Naive thymus-derived CD4-positive, alpha-beta T cell (primary cell): Measurements from ENCODE around the gene ARL13B. TPM values are rescaled to one million over a fixed set of nuclear protein-coding genes. Genes with fewer than 3 reads are reported as not detected.

Experiments
- ATAC-seq: fragments of 150-1000 bp; cut with Tn5 transposase; 2 replicates; pipeline ENCODE4 v1.10.0; 2021; ENCODE audit warnings: mild to moderate bottlenecking, moderate library complexity
- CTCF ChIA-PET: fragments of 350-600 bp; sonication (Branson Sonifier 250); formaldehyde crosslinking; loops from one replicate; lab custom pipeline; 2021; ENCODE audit warnings: antibody characterized with exemption; lab: Charles Lee
- POLR2A ChIA-PET: fragments of 350-600 bp; sonication (Branson Sonifier 250); formaldehyde crosslinking; loops from one replicate; lab custom pipeline; 2021; ENCODE audit warnings: antibody characterized with exemption, inconsistent platforms; lab: Charles Lee
- DNase-seq, 9 donors: peaks; one replicate each; pipeline versions ENCODE4 v3.0.0 to v3.0.0-alpha.2; 2020 to 2022; ENCODE audit warnings: mixed read lengths in 1 of 9
- H3K27ac ChIP-seq: one replicate; pipeline ENCODE4 v1.7.0; 2013; ENCODE audit warnings: mild to moderate bottlenecking, low read depth, low read length, moderate library complexity
- H3K27me3 ChIP-seq, 2 donors: one replicate each; pipeline ENCODE4 v1.7.0; 2013; ENCODE audit warnings: low read length in 2 of 2, mild to moderate bottlenecking in 2 of 2, moderate library complexity in 2 of 2; ENCODE audit not compliant: control insufficient read depth in 2 of 2, insufficient read depth in 2 of 2
- H3K36me3 ChIP-seq, 3 experiments: 1 replicate in 2 of 3; 2 replicates in 1 of 3; pipeline ENCODE4 v1.7.0; 2013; ENCODE audit warnings: low read length in 3 of 3, mild to moderate bottlenecking in 3 of 3, moderate library complexity in 1 of 3; ENCODE audit not compliant: insufficient read depth in 3 of 3, control insufficient read depth in 2 of 3
- H3K4me1 ChIP-seq, 2 donors: one replicate each; pipeline ENCODE4 v1.7.0; 2013; ENCODE audit warnings: low read length in 2 of 2, mild to moderate bottlenecking in 2 of 2, moderate library complexity in 1 of 2; ENCODE audit not compliant: control insufficient read depth in 2 of 2, insufficient read depth in 2 of 2
- H3K4me3 ChIP-seq: 2 replicates; pipeline ENCODE4 v1.7.0; 2013; ENCODE audit warnings: mild to moderate bottlenecking, low read length
- H3K9me3 ChIP-seq, 3 experiments: 1 replicate in 2 of 3; 2 replicates in 1 of 3; pipeline ENCODE4 v1.7.0; 2013; ENCODE audit warnings: low read length in 3 of 3; ENCODE audit not compliant: control insufficient read depth in 2 of 3
- H3K27ac Mint-ChIP-seq, 9 donors: one replicate each; pipeline ENCODE4 v1.8.0; 2020 to 2022; ENCODE audit warnings: mixed read lengths in 9 of 9, mild to moderate bottlenecking in 8 of 9, moderate library complexity in 5 of 9, inconsistent platforms in 2 of 9
- H3K27me3 Mint-ChIP-seq, 5 donors: one replicate each; pipeline ENCODE4 v1.8.0; 2021 to 2022; ENCODE audit warnings: mixed read lengths in 5 of 5, mild to moderate bottlenecking in 1 of 5
- H3K36me3 Mint-ChIP-seq, 5 donors: one replicate each; pipeline ENCODE4 v1.8.0; 2020 to 2022; ENCODE audit warnings: mixed read lengths in 5 of 5, mild to moderate bottlenecking in 3 of 5, inconsistent platforms in 1 of 5
- H3K4me1 Mint-ChIP-seq, 7 donors: one replicate each; pipeline ENCODE4 v1.8.0; 2020 to 2022; ENCODE audit warnings: mixed read lengths in 7 of 7, mild to moderate bottlenecking in 3 of 7, inconsistent platforms in 1 of 7
- H3K4me3 Mint-ChIP-seq, 10 donors: one replicate each; pipeline ENCODE4 v1.8.0; 2020 to 2022; ENCODE audit warnings: mild to moderate bottlenecking in 10 of 10, mixed read lengths in 10 of 10, moderate library complexity in 6 of 10, inconsistent platforms in 2 of 10
- H3K9me3 Mint-ChIP-seq, 11 donors: one replicate each; pipeline ENCODE4 v1.8.0; 2020 to 2022; ENCODE audit warnings: mixed read lengths in 11 of 11, mild to moderate bottlenecking in 4 of 11, inconsistent platforms in 1 of 11, moderate library complexity in 1 of 11
- intact Hi-C, 2 donors: fragments of 100-400 bp; cut with micrococcal nuclease; formaldehyde crosslinking; loops; one replicate each; pipeline ENCODE4 v1.15.1; 2023
- polyA plus RNA-seq, 2 donors: library from polyadenylated mRNA; unstranded; fragments of 300-500 nt; fragmentation: Illumina TruSeq; gene quantifications; one replicate each; pipeline ENCODE4 v1.2.3, GENCODE V29; 2021
- total RNA-seq, 6 experiments: library from RNA in 5 of 6; stranded (reverse) in 5 of 6; gene quantifications; 1 replicate in 5 of 6; 2 replicates in 1 of 6; pipeline ENCODE4 v1.2.3 and lab custom pipeline; 2021 to 2026

Gene ARL13B
- total and polyA plus RNA-seq, 7 experiments from 2014 or later: 4.4 to 10.2 (median 7.0) TPM

DNA sequence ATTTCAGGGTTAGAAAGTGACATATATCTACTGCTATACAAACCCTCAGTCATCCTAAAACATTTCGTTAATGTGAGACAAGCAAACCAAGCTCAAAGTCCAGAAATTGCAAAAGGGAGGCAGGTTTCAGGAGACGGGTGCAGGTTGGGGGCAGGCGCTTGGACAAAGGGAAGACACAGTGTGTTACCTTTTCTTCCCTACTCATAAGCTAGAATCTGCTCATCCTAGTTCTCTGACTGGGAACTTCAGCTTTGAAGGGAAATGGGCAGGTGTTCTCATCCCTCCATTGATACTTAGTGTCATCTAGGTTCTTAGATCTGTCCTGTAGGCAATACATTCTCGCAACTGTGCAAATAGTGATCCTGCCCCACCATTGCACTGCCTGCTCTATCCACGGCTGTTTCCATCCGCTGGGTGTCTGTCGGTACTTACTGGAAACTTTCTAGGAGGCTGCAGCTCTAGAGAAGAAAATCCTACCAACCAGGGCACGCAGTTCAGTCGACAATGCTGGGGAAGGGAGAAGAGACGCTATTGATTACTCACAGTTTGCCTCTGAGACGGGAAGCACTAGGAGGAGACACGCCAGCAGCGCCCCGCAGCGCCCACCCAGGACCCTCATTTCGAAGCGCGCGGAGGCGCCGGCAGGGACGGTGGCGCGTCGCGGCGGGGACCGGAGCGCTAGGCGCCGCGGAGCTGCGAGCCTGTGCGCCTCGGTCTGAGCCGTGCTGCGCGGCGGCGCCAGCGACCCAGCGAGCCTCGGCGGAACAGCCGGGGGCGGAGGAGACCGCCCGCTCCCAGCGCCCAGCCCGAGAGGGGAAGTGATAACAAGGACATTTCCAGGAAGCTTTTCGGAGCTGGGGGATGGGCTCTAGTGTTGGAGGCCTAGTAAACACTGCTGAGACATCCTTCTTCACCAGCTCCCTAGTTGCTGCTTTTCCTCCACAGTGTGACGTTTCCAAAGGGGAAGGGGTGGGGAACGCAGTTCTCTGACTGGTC, 6.5 kb upstream of the ARL13B start, which contains the start of gene PROS1:
PROS1 (minus strand) TSS at position 766 of the 996 bp plus-strand sequence; CDS start at position 619, 147 bp downstream.
- no peaks in the 10 kb centered on the region for H3K36me3 Mint-ChIP-seq
- peak within 1 kb of the TSS; percentile 66 for H3K4me3 ChIP-seq
- peak within 1 kb of the TSS; percentile 76 to 93 (median 83) for H3K4me3 Mint-ChIP-seq
- peaks cover 9 to 13% (median 11%) of the 10 kb centered on the region in 7 donors for H3K4me1 Mint-ChIP-seq
- H3K9me3 ChIP-seq: no peaks in the 10 kb centered on the region
- ATAC-seq (peak; percentile 90), DNase-seq (peak; percentile 22 to 65 (median 35))
- peaks cover 0 to 10% of the 10 kb centered on the region in 2 donors for H3K4me1 ChIP-seq
- POLR2A ChIA-PET: interaction anchor here (1.6 kb wide), 1 partner anchor 89 kb away, joined by 7 read pairs; the partner anchor contains the start of genes DHFR2 and NSUN3
- H3K27ac ChIP-seq: no peak within 1 kb of the TSS
- CTCF ChIA-PET: interaction anchor here (0.7 kb wide), 1 partner anchor 39 kb away, joined by 3 read pairs; no protein-coding TSS in a partner anchor
- peak within 1 kb of the TSS in 3 of 9 donors; percentile 47 to 75 (median 55) for H3K27ac Mint-ChIP-seq
- intact Hi-C loops: no loop called here
- H3K36me3 ChIP-seq: no peaks in the 10 kb centered on the region
- H3K27me3 Mint-ChIP-seq: peaks cover 9 to 27% (median 15%) of the 10 kb centered on the region in 5 donors
- H3K9me3 Mint-ChIP-seq: no peaks in the 10 kb centered on the region
- no peaks in the 10 kb centered on the region for H3K27me3 ChIP-seq

DNA sequence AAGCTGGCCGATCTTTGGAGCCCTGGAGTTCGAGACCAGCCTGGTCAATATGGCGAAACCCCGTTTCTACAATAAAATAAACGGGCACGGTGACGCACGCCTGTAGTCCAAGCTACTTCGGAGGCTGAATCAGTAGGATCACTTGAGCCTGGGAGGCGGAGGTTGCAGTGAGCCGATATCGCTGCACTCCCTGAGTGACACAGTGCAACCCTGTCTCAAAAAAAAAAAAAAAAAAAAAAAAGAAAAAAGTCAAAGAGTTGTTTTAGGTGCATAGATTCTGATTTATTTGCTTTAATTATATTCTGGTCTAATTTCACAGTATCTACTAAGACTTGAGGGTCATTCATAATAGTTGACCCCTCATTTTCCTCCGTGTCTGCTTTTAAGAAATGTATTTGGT, 1.7 kb downstream of the ARL13B start:
- Mint-ChIP-seq H3K4me1 (peaks cover 6 to 38% (median 26%) of the 10 kb centered on the region in 7 donors), H3K4me3 (peak overlapping the region; percentile 13 to 94 (median 58)), H3K9me3 (no peaks in the 10 kb centered on the region), H3K36me3 (no peaks in the 10 kb centered on the region), H3K27ac (peak overlapping the region in 3 of 9 donors; percentile 36 to 67 (median 65)), H3K27me3 (no peaks in the 10 kb centered on the region)
- intact Hi-C loops: no loop called here
- ATAC-seq (no peak), DNase-seq (no peak)
- Histone ChIP-seq H3K9me3 (no peaks in the 10 kb centered on the region), H3K4me3 (no peak overlapping the region), H3K4me1 (peaks cover 6% of the 10 kb centered on the region in 2 donors), H3K27me3 (no peaks in the 10 kb centered on the region), H3K27ac (no peak overlapping the region), H3K36me3 (peaks cover 0 to 4% (median 0%) of the 10 kb centered on the region in 3 experiments)
- ChIA-PET POLR2A (no interaction called here), CTCF (interaction anchor here (0.6 kb wide), 1 partner anchor 23 kb away, joined by 5 read pairs; no protein-coding TSS in a partner anchor)

DNA sequence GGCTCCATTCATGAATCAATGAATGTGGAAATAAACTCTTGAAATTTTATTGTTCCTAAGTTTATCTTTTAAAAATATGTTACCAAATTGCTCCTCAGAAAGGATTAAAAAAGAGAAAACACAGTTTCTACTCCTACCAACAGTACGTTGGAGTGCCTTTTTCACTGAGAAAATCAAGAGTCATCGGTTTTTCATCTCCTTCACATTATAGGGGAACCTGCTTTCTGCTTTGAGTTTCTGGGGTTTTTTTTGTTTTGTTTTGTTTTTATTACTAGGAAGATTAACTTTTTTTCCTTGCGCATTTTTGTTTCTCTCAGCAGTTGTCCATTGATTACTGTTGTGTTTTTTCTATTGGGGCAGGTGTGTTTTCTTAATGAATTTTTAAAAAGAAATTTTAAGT, 3.5 kb downstream of the ARL13B start:
- Mint-ChIP-seq H3K9me3 (no peaks in the 10 kb centered on the region), H3K27me3 (no peaks in the 10 kb centered on the region), H3K27ac (peak overlapping the region in 1 of 9 donors; percentile 15), H3K4me1 (peaks cover 6 to 38% (median 26%) of the 10 kb centered on the region in 7 donors), H3K4me3 (no peak overlapping the region), H3K36me3 (no peaks in the 10 kb centered on the region)
- DNase-seq: no peak
- Histone ChIP-seq H3K36me3 (peaks cover 0 to 4% (median 0%) of the 10 kb centered on the region in 3 experiments), H3K27me3 (no peaks in the 10 kb centered on the region), H3K27ac (no peak overlapping the region), H3K9me3 (no peaks in the 10 kb centered on the region), H3K4me1 (peaks cover 6% of the 10 kb centered on the region in 2 donors), H3K4me3 (no peak overlapping the region)
- ChIA-PET CTCF (no interaction called here), POLR2A (no interaction called here)
- ATAC-seq: no peak
- intact Hi-C loops: no loop called here

DNA sequence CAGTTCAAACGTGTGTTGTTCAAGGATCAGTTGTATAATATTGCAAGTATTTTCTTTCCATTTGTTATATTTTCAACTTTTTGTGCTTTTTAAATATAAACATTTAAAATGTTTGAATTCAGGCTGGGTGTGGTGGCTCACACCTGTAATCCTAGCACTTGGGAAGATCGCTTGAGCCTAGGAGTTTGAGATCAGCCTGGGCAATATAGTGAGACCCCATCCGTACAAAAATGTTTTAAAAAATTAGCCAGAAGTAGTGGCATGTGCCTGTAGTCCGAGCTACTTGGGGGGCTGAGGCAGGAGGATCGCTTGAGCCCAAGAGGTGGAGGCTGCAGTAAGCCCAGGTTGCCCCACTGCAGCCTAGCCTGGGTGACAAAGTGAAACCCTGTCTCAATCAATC, 4.7 kb downstream of the ARL13B start:
- no peak overlapping the region for H3K27ac ChIP-seq
- Mint-ChIP-seq H3K27ac (no peak overlapping the region), H3K9me3 (no peaks in the 10 kb centered on the region), H3K27me3 (no peaks in the 10 kb centered on the region), H3K4me3 (no peak overlapping the region), H3K36me3 (no peaks in the 10 kb centered on the region), H3K4me1 (peaks cover 2 to 33% (median 22%) of the 10 kb centered on the region in 7 donors)
- no peaks in the 10 kb centered on the region for H3K27me3 ChIP-seq
- peaks cover 6% of the 10 kb centered on the region in 2 donors for H3K4me1 ChIP-seq
- no peak for ATAC-seq
- intact Hi-C loops: no loop called here
- H3K9me3 ChIP-seq: no peaks in the 10 kb centered on the region
- H3K36me3 ChIP-seq: peaks cover 0 to 4% (median 0%) of the 10 kb centered on the region in 3 experiments
- CTCF ChIA-PET: no interaction called here
- POLR2A ChIA-PET: no interaction called here
- DNase-seq: no peak
- H3K4me3 ChIP-seq: no peak overlapping the region

DNA sequence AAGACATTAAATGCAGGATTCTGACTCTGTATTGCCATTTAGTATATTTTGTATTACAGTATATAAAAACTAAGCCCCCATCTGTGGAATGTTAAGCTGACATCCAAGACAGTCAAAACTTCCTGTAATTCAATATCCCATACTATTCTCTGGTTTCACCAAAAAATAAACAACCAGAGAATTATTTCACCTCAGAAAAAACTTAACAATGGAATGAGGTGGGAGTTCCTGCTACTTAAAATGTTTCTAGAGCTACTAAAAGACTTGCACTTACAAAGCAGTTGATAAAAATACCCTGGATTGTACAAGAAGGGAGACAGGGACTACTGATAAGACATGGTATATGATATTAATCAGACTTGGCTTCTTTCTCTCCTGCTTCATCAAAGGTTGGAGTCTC, 8.3 kb downstream of the ARL13B start:
- no peaks in the 10 kb centered on the region for H3K36me3 ChIP-seq
- CTCF ChIA-PET: no interaction called here
- Mint-ChIP-seq H3K27me3 (no peaks in the 10 kb centered on the region), H3K36me3 (no peaks in the 10 kb centered on the region), H3K4me1 (peaks cover 0 to 3% (median 0%) of the 10 kb centered on the region in 7 donors), H3K9me3 (no peaks in the 10 kb centered on the region), H3K27ac (no peak overlapping the region), H3K4me3 (no peak overlapping the region)
- no peaks in the 10 kb centered on the region for H3K4me1 ChIP-seq
- no peak overlapping the region for H3K27ac ChIP-seq
- no peaks in the 10 kb centered on the region for H3K9me3 ChIP-seq
- DNase-seq: no peak
- H3K4me3 ChIP-seq: no peak overlapping the region
- no peaks in the 10 kb centered on the region for H3K27me3 ChIP-seq
- intact Hi-C loops: no loop called here
- ATAC-seq: no peak
- POLR2A ChIA-PET: no interaction called here

DNA sequence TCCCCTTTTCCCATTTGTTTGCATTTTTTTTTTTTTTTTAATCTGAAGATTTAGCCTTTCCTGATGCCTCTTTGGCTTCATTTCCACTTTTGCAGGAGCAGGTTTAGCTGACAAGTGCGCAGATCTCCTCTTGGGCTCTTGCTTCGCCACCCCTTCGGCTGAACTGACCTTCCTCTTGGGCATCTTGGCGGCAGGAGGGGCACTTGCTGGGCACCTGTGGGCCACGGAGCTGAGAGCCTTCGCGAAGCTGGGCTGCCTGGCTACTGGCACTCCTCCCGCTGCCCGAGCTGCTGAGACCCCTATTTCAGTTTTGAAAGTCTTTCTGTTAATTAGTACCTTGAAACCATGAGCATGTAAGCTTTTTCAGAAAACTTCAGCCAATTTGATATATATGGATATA, 8.8 kb downstream of the ARL13B start:
- Histone ChIP-seq H3K4me1 (no peaks in the 10 kb centered on the region), H3K27ac (no peak overlapping the region), H3K4me3 (no peak overlapping the region), H3K9me3 (no peaks in the 10 kb centered on the region), H3K27me3 (no peaks in the 10 kb centered on the region), H3K36me3 (no peaks in the 10 kb centered on the region)
- POLR2A ChIA-PET: no interaction called here
- Mint-ChIP-seq H3K4me1 (peaks cover 0 to 4% (median 0%) of the 10 kb centered on the region in 7 donors), H3K36me3 (no peaks in the 10 kb centered on the region), H3K27me3 (no peaks in the 10 kb centered on the region), H3K27ac (no peak overlapping the region), H3K9me3 (no peaks in the 10 kb centered on the region), H3K4me3 (no peak overlapping the region)
- no peak for DNase-seq
- intact Hi-C loops: no loop called here
- CTCF ChIA-PET: interaction anchor here (0.9 kb wide), 1 partner anchor 32 kb away, joined by 4 read pairs; no protein-coding TSS in a partner anchor
- no peak for ATAC-seq
